ENCODE measurements around the gene RHOV. TPM values are rescaled to one million over a fixed set of nuclear protein-coding genes. Genes with fewer than 3 reads are reported as not detected.

Gene RHOV
- total RNA-seq, 1 donor from 2014 or later, result 7.1 TPM

GRCh38 chr15:40886586-40886985 is 12.6 kb upstream of the RHOV start:
- no peak overlapping the region for H3K4me3 ChIP-seq (ENCODE audit: low read depth, low read length)
- TF ChIP-seq CTCF (IDR thresholded peaks at IDR 0.05; ENCODE audit: insufficient read depth, low read length, severe bottlenecking), result no peak
- no peaks in the 10 kb centered on the region for H3K27me3 ChIP-seq (ENCODE audit: control insufficient read depth, insufficient read depth, low read length)
- no peaks in the 10 kb centered on the region for H3K36me3 ChIP-seq (ENCODE audit: control insufficient read depth, insufficient read depth, low read length)
- DNase-seq (ENCODE audit: low read depth), result no peak
- FAIRE-seq, result no peak

- no peak for DNase-seq (ENCODE audit: low read depth)
- TF ChIP-seq CTCF (IDR thresholded peaks at IDR 0.05; ENCODE audit: insufficient read depth, low read length, severe bottlenecking), result no peak
- Histone ChIP-seq H3K27me3 (ENCODE audit: control insufficient read depth, insufficient read depth, low read length) (no peaks in the 10 kb centered on the region), H3K36me3 (ENCODE audit: control insufficient read depth, insufficient read depth, low read length) (no peaks in the 10 kb centered on the region), H3K4me3 (ENCODE audit: low read depth, low read length) (no peak overlapping the region)
- FAIRE-seq, result no peak
Observed at GRCh38 chr15:40881351-40881750, 7.3 kb upstream of the RHOV start.

- Histone ChIP-seq H3K4me3 (ENCODE audit: low read depth, low read length) (no peak overlapping the region), H3K36me3 (ENCODE audit: control insufficient read depth, insufficient read depth, low read length) (no peaks in the 10 kb centered on the region), H3K27me3 (ENCODE audit: control insufficient read depth, insufficient read depth, low read length) (no peaks in the 10 kb centered on the region)
- TF ChIP-seq CTCF (IDR thresholded peaks at IDR 0.05; ENCODE audit: insufficient read depth, low read length, severe bottlenecking), result no peak
- DNase-seq (ENCODE audit: low read depth) (no peak), FAIRE-seq (no peak)
Observed at GRCh38 chr15:40879609-40880008, 5.6 kb upstream of the RHOV start.

GRCh38 chr15:40878785-40879184 is 4.8 kb upstream of the RHOV start:
- FAIRE-seq (no peak), DNase-seq (ENCODE audit: low read depth) (peak; percentile 97)
- H3K4me3 ChIP-seq (ENCODE audit: low read depth, low read length), result no peak overlapping the region
- no peaks in the 10 kb centered on the region for H3K36me3 ChIP-seq (ENCODE audit: control insufficient read depth, insufficient read depth, low read length)
- no peaks in the 10 kb centered on the region for H3K27me3 ChIP-seq (ENCODE audit: control insufficient read depth, insufficient read depth, low read length)
- no peak for TF ChIP-seq CTCF (IDR thresholded peaks at IDR 0.05; ENCODE audit: insufficient read depth, low read length, severe bottlenecking)

GRCh38 chr15:40877694-40878093 is 3.7 kb upstream of the RHOV start:
- TF ChIP-seq CTCF (IDR thresholded peaks at IDR 0.05; ENCODE audit: insufficient read depth, low read length, severe bottlenecking), result no peak
- Histone ChIP-seq H3K27me3 (ENCODE audit: control insufficient read depth, insufficient read depth, low read length) (no peaks in the 10 kb centered on the region), H3K4me3 (ENCODE audit: low read depth, low read length) (no peak overlapping the region), H3K36me3 (ENCODE audit: control insufficient read depth, insufficient read depth, low read length) (no peaks in the 10 kb centered on the region)
- FAIRE-seq (no peak), DNase-seq (ENCODE audit: low read depth) (no peak)

- no peak for TF ChIP-seq CTCF (IDR thresholded peaks at IDR 0.05; ENCODE audit: insufficient read depth, low read length, severe bottlenecking)
- Histone ChIP-seq H3K36me3 (ENCODE audit: control insufficient read depth, insufficient read depth, low read length) (no peaks in the 10 kb centered on the region), H3K27me3 (ENCODE audit: control insufficient read depth, insufficient read depth, low read length) (no peaks in the 10 kb centered on the region), H3K4me3 (ENCODE audit: low read depth, low read length) (no peak overlapping the region)
- DNase-seq (ENCODE audit: low read depth) (peak; percentile 66), FAIRE-seq (no peak)
Observed at GRCh38 chr15:40875991-40876730, 2.1 kb upstream of the RHOV start.

All from bronchial epithelial cell (primary cell).